C4-2B (cell line): Measurements from ENCODE around the gene B4GALT1.

Experiments
- H3K27ac ChIP-seq: fragments of 450-650 bp; 2 replicates; pipeline ENCODE4 v1.5.1; 2017
- CTCF ChIP-seq: fragments of 450-650 bp; conservative IDR thresholded peaks from 2 replicates; pipeline ENCODE4 v1.5.1; 2017; ENCODE audit warnings: mild to moderate bottlenecking
- ZFX ChIP-seq: fragments of 450-650 bp; IDR thresholded peaks from 2 replicates; pipeline ENCODE4 v1.6.1; 2017

B4GALT1 gene

GRCh38 chr9:33189331-33189791 lies 22.2 kb upstream of the B4GALT1 start:
- H3K27ac ChIP-seq: no peak overlapping the region
- TF ChIP-seq CTCF (no peak), ZFX (no peak)

DNA sequence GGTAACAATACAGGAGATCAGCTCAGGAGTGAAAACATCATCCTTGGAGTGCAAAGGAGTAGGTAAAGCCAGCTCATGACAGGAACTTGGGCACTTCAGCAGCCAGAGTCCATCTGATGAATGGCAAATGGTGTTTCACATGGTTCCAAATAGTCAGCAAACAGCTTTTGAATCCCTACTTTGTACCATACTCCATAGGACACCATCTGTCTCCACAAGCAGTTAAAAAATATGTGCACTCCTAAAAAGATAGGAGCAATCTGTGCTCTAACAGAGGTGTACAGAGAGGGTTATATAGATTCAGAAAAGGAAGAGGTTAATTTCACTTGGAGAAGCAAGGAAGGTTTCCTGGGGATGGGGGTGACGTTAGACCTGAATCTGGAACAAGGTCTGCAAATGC lies 21.6 kb upstream of the B4GALT1 start:
- TF ChIP-seq CTCF (no peak), ZFX (no peak)
- no peak overlapping the region for H3K27ac ChIP-seq

GRCh38 chr9:33187519-33188218 lies 20.5 kb upstream of the B4GALT1 start:
- TF ChIP-seq ZFX (no peak), CTCF (no peak)
- no peak overlapping the region for H3K27ac ChIP-seq

- TF ChIP-seq CTCF (no peak), ZFX (no peak)
- no peak overlapping the region for H3K27ac ChIP-seq
Observed at GRCh38 chr9:33186457-33187168, 19.5 kb upstream of the B4GALT1 start.

DNA sequence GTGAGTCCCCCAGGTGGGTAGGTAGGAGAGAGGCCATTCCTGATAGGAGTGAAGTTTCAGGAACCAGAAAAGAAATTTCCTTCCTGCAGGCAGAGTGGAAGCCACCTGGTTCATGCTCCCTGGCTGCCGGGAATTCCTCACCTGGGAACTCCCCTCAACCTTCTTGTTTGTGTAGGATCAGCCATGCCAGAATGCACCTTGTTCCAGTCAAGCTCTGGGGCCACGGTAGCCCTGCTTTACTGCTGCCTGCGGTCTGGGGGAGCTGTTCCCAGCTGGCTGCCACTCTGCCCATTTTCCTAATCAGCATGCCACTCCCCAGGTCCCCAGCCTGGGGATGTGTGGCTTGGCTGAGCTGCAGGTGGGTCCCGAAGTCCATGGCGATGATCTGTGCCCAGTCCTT lies 18.7 kb upstream of the B4GALT1 start:
- TF ChIP-seq ZFX (no peak), CTCF (no peak)

DNA sequence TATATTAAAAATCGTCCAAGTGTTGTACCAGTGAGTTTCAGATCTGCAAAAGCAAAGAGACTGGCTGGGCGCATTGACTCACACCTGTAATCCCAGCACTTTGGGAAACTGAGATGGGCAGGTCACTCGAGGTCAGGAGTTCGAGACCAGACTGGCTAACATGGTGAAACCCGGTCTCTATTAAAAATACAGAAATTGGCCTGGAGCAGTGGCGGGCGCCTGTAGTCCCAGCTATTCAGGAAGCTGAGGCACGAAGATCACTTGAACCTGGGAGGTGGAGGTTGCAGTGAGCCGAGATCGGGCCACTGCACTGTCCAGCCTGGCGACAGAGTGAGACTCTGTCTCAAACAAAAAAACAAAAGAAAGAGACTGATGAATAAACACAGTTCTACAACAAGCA lies 18.3 kb upstream of the B4GALT1 start:
- no peak overlapping the region for H3K27ac ChIP-seq
- no peak for TF ChIP-seq ZFX
- no peak for TF ChIP-seq CTCF

More for the DNA sequence above, 18.7 kb upstream of the B4GALT1 start:
- H3K27ac ChIP-seq: no peak overlapping the region

DNA sequence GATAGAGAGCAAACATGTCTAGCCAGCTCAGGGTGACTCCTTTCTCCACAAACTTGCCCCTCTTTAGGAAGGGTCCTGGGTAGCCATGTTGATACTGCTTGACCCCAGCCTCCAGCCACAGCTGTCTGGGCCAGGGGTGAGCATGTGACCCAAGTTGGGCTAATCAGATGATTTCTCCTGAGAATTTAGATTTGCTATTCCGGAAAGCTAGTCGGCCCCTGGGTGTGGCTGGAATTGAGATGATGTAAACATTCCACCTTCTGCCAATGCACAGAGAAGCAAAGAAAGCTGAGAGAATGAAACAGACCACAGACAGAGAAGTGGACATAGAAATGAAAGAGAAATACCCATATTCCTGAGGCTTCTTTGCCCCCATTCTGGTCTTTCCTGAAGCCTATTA lies 17.8 kb upstream of the B4GALT1 start:
- TF ChIP-seq ZFX (no peak), CTCF (no peak)

More for the DNA sequence above, 17.8 kb upstream of the B4GALT1 start:
- no peak overlapping the region for H3K27ac ChIP-seq
